Measurements from ENCODE around the gene SUSD6. TPM values are rescaled to one million over a fixed set of nuclear protein-coding genes. Genes with fewer than 3 reads are reported as not detected.
"Not testable (repeated sequence)": the region's sequence is repeated elsewhere in the genome, so short reads cannot be mapped to it uniquely, and the experiment has no call there.

Gene SUSD6
- total and polyA plus RNA-seq, 2 experiments from 2014 or later = 15.7 to 28.4 TPM

DNA sequence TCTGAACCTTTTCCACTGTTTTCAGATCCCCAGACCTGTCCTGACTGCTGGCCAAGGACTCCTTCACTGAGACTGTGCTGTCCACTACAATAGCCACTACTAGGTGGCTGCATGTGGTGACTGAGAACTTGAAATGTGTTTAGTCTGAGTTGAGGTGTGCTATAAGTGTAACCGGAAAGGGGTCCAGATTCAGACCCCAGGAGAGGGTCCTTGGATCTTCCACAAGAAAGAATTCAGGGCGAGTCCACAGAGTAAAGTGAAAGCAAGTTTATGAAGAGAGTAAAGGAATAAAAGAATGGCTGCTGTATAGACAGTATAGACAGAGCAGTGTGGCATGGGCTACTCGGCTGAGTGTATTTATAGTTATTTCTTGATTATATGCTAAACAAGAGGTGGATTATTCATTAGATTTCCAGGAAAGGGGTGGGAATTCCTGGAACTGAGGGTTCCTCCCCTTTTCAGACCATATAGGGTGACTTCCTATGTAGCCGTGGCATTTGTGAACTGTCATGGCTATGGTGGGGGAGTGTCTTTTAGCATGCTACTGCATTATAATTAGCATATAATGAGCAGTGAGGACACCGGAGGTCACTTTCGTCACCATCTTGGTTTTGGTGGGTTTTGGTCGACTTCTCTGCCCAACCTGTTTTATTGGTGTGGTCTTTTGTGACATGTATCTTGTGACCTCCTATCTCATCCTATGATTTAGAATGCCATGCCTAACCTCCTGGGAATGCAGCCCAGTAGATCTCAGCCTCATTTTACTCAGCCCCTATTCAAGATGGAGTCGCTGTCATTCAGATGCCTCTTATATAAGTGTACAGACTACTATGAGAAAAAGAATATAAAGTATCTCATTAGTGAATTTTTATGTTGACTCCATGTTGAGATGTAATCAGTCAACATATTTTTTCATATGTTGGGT lies 85.5 kb downstream of the SUSD6 start:
- WGBS (ENCODE audit: low lambda C conversion rate, missing lambda C conversion rate) = 88% methylated on average over 8 of the region's 8 CpGs
- TF ChIP-seq, protein P1, sequence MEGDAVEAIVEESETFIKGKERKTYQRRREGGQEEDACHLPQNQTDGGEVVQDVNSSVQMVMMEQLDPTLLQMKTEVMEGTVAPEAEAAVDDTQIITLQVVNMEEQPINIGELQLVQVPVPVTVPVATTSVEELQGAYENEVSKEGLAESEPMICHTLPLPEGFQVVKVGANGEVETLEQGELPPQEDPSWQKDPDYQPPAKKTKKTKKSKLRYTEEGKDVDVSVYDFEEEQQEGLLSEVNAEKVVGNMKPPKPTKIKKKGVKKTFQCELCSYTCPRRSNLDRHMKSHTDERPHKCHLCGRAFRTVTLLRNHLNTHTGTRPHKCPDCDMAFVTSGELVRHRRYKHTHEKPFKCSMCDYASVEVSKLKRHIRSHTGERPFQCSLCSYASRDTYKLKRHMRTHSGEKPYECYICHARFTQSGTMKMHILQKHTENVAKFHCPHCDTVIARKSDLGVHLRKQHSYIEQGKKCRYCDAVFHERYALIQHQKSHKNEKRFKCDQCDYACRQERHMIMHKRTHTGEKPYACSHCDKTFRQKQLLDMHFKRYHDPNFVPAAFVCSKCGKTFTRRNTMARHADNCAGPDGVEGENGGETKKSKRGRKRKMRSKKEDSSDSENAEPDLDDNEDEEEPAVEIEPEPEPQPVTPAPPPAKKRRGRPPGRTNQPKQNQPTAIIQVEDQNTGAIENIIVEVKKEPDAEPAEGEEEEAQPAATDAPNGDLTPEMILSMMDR (IDR thresholded peaks at IDR 0.05; ENCODE audit: poor library complexity) = no peak
- TF ChIP-seq EZH2 (IDR thresholded peaks at IDR 0.05; ENCODE audit: borderline replicate concordance) (no peak), EZH2phosphoT487 (IDR thresholded peaks at IDR 0.05; ENCODE audit: low read depth, severe bottlenecking, unreplicated experiment) (no peak)
- no peak overlapping the region for H3K4me3 ChIP-seq
- peaks cover 13% of the 10 kb centered on the region for H4K20me1 ChIP-seq (ENCODE audit: insufficient read depth, poor library complexity, severe bottlenecking)
- DNase-seq (ENCODE audit: low spot score) = no peak
- H3K27me3 ChIP-seq = no peaks in the 10 kb centered on the region
- no peaks in the 10 kb centered on the region for H3K9me2 ChIP-seq (replicated peaks; ENCODE audit: insufficient read depth)
- H3K9me3 ChIP-seq (ENCODE audit: low read depth) = no peaks in the 10 kb centered on the region
- H3K36me3 ChIP-seq (replicated peaks; ENCODE audit: insufficient read depth, low read depth) = no peaks in the 10 kb centered on the region
- no peak overlapping the region for H3K4me2 ChIP-seq
- H3K4me1 ChIP-seq (ENCODE audit: insufficient read depth) = peaks cover 58% of the 10 kb centered on the region
- peak overlapping the region; percentile 91 for H3K27ac ChIP-seq
- no peak overlapping the region for H2AFZ ChIP-seq
- peaks cover 86% of the 10 kb centered on the region for H3K79me2 ChIP-seq

GRCh38 chr14:69698572-69698971 lies 87.2 kb downstream of the SUSD6 start:
- no peaks in the 10 kb centered on the region for H3K36me3 ChIP-seq (replicated peaks; ENCODE audit: insufficient read depth, low read depth)
- H3K27ac ChIP-seq = peak overlapping the region; percentile 14
- H3K79me2 ChIP-seq = peaks cover 77% of the 10 kb centered on the region
- H3K4me3 ChIP-seq = no peak overlapping the region
- TF ChIP-seq EZH2phosphoT487 (IDR thresholded peaks at IDR 0.05; ENCODE audit: low read depth, severe bottlenecking, unreplicated experiment) (no peak), EZH2 (IDR thresholded peaks at IDR 0.05; ENCODE audit: borderline replicate concordance) (no peak)
- TF ChIP-seq, protein P1 (IDR thresholded peaks at IDR 0.05; ENCODE audit: poor library complexity) = no peak
- 69% methylated on average over 3 of the region's 3 CpGs for WGBS (ENCODE audit: low lambda C conversion rate, missing lambda C conversion rate)
- H3K9me2 ChIP-seq (replicated peaks; ENCODE audit: insufficient read depth) = no peaks in the 10 kb centered on the region
- no peak overlapping the region for H2AFZ ChIP-seq
- DNase-seq (ENCODE audit: low spot score) = no peak
- no peak overlapping the region for H3K4me2 ChIP-seq
- H3K9me3 ChIP-seq (ENCODE audit: low read depth) = no peaks in the 10 kb centered on the region
- H4K20me1 ChIP-seq (ENCODE audit: insufficient read depth, poor library complexity, severe bottlenecking) = peaks cover 13% of the 10 kb centered on the region
- H3K27me3 ChIP-seq = no peaks in the 10 kb centered on the region
- H3K4me1 ChIP-seq (ENCODE audit: insufficient read depth) = peaks cover 42% of the 10 kb centered on the region

- DNase-seq (ENCODE audit: low spot score); H2AFZ ChIP-seq; H3K9me3 ChIP-seq (ENCODE audit: low read depth); H3K4me3 ChIP-seq; H3K4me2 ChIP-seq; H3K27me3 ChIP-seq; H3K36me3 ChIP-seq (replicated peaks; ENCODE audit: insufficient read depth, low read depth); H3K9me2 ChIP-seq (replicated peaks; ENCODE audit: insufficient read depth); H3K27ac ChIP-seq: not testable (repeated sequence)
- Histone ChIP-seq H4K20me1 (ENCODE audit: insufficient read depth, poor library complexity, severe bottlenecking) (peaks cover 13% of the 10 kb centered on the region), H3K4me1 (ENCODE audit: insufficient read depth) (peaks cover 35% of the 10 kb centered on the region), H3K79me2 (peaks cover 77% of the 10 kb centered on the region)
- WGBS (ENCODE audit: low lambda C conversion rate, missing lambda C conversion rate) = 99% methylated on average over 6 of the region's 6 CpGs
Measured at GRCh38 chr14:69699243-69699642, 87.8 kb downstream of the SUSD6 start.

DNA sequence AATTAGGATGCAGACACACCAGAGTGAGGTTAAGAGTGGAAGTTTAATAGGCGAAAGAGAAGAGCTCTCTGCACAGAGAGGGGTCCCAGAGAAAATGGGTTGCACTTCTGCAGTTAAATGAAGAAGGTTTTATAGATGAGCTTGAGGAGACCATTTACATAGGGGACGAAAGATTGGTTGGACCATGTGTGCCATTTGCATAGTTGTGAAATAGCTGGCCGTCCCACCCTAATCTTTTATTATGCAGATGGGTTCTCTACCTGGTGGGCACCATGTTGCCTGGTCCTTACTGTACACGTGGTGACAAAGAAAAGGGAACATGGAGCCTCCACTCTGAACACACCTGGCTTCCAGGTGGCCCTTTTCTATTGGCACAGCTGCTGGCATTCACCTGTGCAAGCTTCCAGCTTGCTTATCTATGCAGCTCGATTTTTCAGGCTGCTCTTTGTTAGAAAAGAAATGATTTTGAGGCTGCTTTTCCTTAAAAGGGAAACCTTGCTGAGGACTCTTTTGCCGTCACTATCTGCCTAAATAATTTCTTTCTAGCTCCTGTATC lies 88.4 kb downstream of the SUSD6 start:
- peaks cover 31% of the 10 kb centered on the region for H3K4me1 ChIP-seq (ENCODE audit: insufficient read depth)
- H4K20me1 ChIP-seq (ENCODE audit: insufficient read depth, poor library complexity, severe bottlenecking) = peaks cover 13% of the 10 kb centered on the region
- H3K36me3 ChIP-seq (replicated peaks; ENCODE audit: insufficient read depth, low read depth) = no peaks in the 10 kb centered on the region
- H3K9me2 ChIP-seq (replicated peaks; ENCODE audit: insufficient read depth) = no peaks in the 10 kb centered on the region
- H3K9me3 ChIP-seq (ENCODE audit: low read depth) = no peaks in the 10 kb centered on the region
- H3K79me2 ChIP-seq = peaks cover 80% of the 10 kb centered on the region
- TF ChIP-seq, protein P1 (IDR thresholded peaks at IDR 0.05; ENCODE audit: poor library complexity) = no peak
- TF ChIP-seq EZH2phosphoT487 (IDR thresholded peaks at IDR 0.05; ENCODE audit: low read depth, severe bottlenecking, unreplicated experiment) (no peak), EZH2 (IDR thresholded peaks at IDR 0.05; ENCODE audit: borderline replicate concordance) (no peak)
- WGBS (ENCODE audit: low lambda C conversion rate, missing lambda C conversion rate) = 76% methylated on average over 6 of the region's 6 CpGs
- H3K27ac ChIP-seq = no peak overlapping the region
- no peaks in the 10 kb centered on the region for H3K27me3 ChIP-seq
- H3K4me2 ChIP-seq = no peak overlapping the region
- H3K4me3 ChIP-seq = no peak overlapping the region
- no peak overlapping the region for H2AFZ ChIP-seq
- DNase-seq (ENCODE audit: low spot score) = no peak
